Measurements from ENCODE around the gene DHX9. TPM values are rescaled to one million over a fixed set of nuclear protein-coding genes. Genes with fewer than 3 reads are reported as not detected.

The DHX9 gene
- total RNA-seq, 1 experiment from 2014 or later = 336 TPM

GRCh38 chr1:182833271-182833670 lies 5.9 kb upstream of the DHX9 start:
- Histone ChIP-seq H2BK12ac (ENCODE audit: insufficient read length, low read depth, low read length) (no peak overlapping the region), H2BK120ac (ENCODE audit: low read depth, low read length, poor library complexity, severe bottlenecking) (no peak overlapping the region), H3K79me1 (ENCODE audit: insufficient read depth, low read depth, low read length, poor library complexity, severe bottlenecking) (no peaks in the 10 kb centered on the region), H3T11ph (ENCODE audit: low read length) (no peak overlapping the region), H3K56ac (ENCODE audit: insufficient read length, low read depth, low read length) (no peak overlapping the region), H3K9me3 (ENCODE audit: control insufficient read depth, low read depth, low read length) (no peaks in the 10 kb centered on the region), H3K18ac (ENCODE audit: insufficient read length, low read depth, low read length) (no peak overlapping the region), H3K9ac (ENCODE audit: extremely low read depth, insufficient read length, low read length) (no peak overlapping the region), H2BK15ac (ENCODE audit: low read depth, low read length) (no peak overlapping the region), H3K27ac (ENCODE audit: insufficient read length, low read depth, low read length) (no peak overlapping the region), H4K5ac (ENCODE audit: insufficient read length, low read depth, low read length) (no peak overlapping the region), H3K23me2 (ENCODE audit: insufficient read length, low read depth, low read length, poor library complexity, severe bottlenecking) (no peaks in the 10 kb centered on the region), H2AK5ac (ENCODE audit: insufficient read length, low read length) (no peak overlapping the region), H4K91ac (ENCODE audit: insufficient read length, low read depth, low read length) (no peak overlapping the region), H3K14ac (ENCODE audit: insufficient read depth, low read length) (no peak overlapping the region), H2AFZ (ENCODE audit: low read length) (no peak overlapping the region), H4K20me1 (ENCODE audit: control insufficient read depth, insufficient read depth, insufficient read length) (no peaks in the 10 kb centered on the region), H3K4me2 (ENCODE audit: insufficient read depth, insufficient read length, low read length) (no peak overlapping the region), H3K4ac (ENCODE audit: low read depth, low read length) (no peak overlapping the region), H2BK5ac (ENCODE audit: insufficient read length, low read length) (no peak overlapping the region), H2BK20ac (ENCODE audit: low read depth, low read length, poor library complexity, severe bottlenecking) (no peak overlapping the region), H3K23ac (ENCODE audit: insufficient read length, low read depth, low read length) (no peak overlapping the region), H3K27me3 (ENCODE audit: insufficient read depth, low read length) (no peaks in the 10 kb centered on the region), H3K79me2 (ENCODE audit: insufficient read depth, low read length) (no peaks in the 10 kb centered on the region), H3K4me1 (ENCODE audit: insufficient read depth, low read length) (no peaks in the 10 kb centered on the region; the same call in 1 of the 2 replicates), H4K8ac (replicated peaks; ENCODE audit: insufficient read length, low read depth, low read length) (no peak overlapping the region)
- no peak for DNase-seq
- 0 out of 5 replicates have a peak, but pooled peaks cover 0 to 3% of the 10 kb centered on the region in 2 experiments for H3K9me3 Mint-ChIP-seq
- peaks cover 0 to 2% of the 10 kb centered on the region in 2 experiments; a peak in 1 of 4 replicates for H3K4me1 Mint-ChIP-seq
- TF ChIP-seq, protein P1, sequence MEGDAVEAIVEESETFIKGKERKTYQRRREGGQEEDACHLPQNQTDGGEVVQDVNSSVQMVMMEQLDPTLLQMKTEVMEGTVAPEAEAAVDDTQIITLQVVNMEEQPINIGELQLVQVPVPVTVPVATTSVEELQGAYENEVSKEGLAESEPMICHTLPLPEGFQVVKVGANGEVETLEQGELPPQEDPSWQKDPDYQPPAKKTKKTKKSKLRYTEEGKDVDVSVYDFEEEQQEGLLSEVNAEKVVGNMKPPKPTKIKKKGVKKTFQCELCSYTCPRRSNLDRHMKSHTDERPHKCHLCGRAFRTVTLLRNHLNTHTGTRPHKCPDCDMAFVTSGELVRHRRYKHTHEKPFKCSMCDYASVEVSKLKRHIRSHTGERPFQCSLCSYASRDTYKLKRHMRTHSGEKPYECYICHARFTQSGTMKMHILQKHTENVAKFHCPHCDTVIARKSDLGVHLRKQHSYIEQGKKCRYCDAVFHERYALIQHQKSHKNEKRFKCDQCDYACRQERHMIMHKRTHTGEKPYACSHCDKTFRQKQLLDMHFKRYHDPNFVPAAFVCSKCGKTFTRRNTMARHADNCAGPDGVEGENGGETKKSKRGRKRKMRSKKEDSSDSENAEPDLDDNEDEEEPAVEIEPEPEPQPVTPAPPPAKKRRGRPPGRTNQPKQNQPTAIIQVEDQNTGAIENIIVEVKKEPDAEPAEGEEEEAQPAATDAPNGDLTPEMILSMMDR (conservative IDR thresholded peaks at IDR 0.05) = no peak
- no peak overlapping the region for H3K27ac Mint-ChIP-seq
- peaks cover 0 to 6% (median 3%) of the 10 kb centered on the region in 3 experiments; a peak in 3 of 7 replicates for H3K36me3 Mint-ChIP-seq (ENCODE audit: insufficient read depth in 1 of 3, low read depth in 3 of 3)
- H3K27me3 Mint-ChIP-seq (ENCODE audit: low read depth) = peaks cover 3% of the 10 kb centered on the region; the same call in 1 of the 2 replicates
- no peak overlapping the region for H3K4me3 Mint-ChIP-seq
